H1 (cell line): Measurements from ENCODE around the gene PLSCR5. TPM values are rescaled to one million over a fixed set of nuclear protein-coding genes. Genes with fewer than 3 reads are reported as not detected.

Experiments
- CTCF ChIA-PET: fragments of 300-600 bp; sonication (Branson Sonifier 250); formaldehyde crosslinking; loops from one replicate; lab custom pipeline; 2021; ENCODE audit not compliant: partially characterized antibody; lab: Charles Lee
- POLR2A ChIA-PET: fragments of 300-600 bp; sonication (Branson Sonifier 250); formaldehyde crosslinking; loops from one replicate; lab custom pipeline; 2021; ENCODE audit warnings: inconsistent platforms; ENCODE audit not compliant: partially characterized antibody; lab: Charles Lee
- DNase-seq, 2 experiments: peaks; one replicate each; pipeline versions ENCODE4 v3.0.0 to v3.0.0-alpha.2; 2010 to 2022; ENCODE audit warnings: low spot score in 2 of 2, low read depth in 1 of 2, mixed read lengths in 1 of 2
- FAIRE-seq: peaks from 2 replicates; lab custom pipeline; 2011; peaks lifted over from hg19 to GRCh38; lab: Jason Lieb, UNC
- H2AFZ ChIP-seq: 2 replicates; pipeline ENCODE4 v1.8.1; 2012; ENCODE audit warnings: low read length, inconsistent platforms
- H2AK5ac ChIP-seq: 2 replicates; pipeline ENCODE4 v1.6.1; 2013; ENCODE audit warnings: low read depth, low read length
- H2BK120ac ChIP-seq: replicated peaks from 2 replicates; pipeline ENCODE3; 2013; ENCODE audit warnings: low read depth, low read length, inconsistent platforms
- H2BK12ac ChIP-seq: 2 replicates; pipeline ENCODE4 v1.6.1; 2013; ENCODE audit warnings: low read depth, low read length
- H2BK15ac ChIP-seq: 2 replicates; pipeline ENCODE4 v1.6.1; 2013; ENCODE audit warnings: low read length
- H2BK20ac ChIP-seq: 2 replicates; pipeline ENCODE4 v1.6.1; 2013; ENCODE audit warnings: low read length
- H2BK5ac ChIP-seq: 2 replicates; pipeline ENCODE4 v1.6.1; 2013; ENCODE audit warnings: low read depth, low read length
- H3K14ac ChIP-seq: 2 replicates; pipeline ENCODE4 v1.6.1; 2013; ENCODE audit warnings: inconsistent platforms; ENCODE audit not compliant: insufficient read length
- H3K18ac ChIP-seq: 2 replicates; pipeline ENCODE4 v1.6.1; 2013; ENCODE audit warnings: low read length; ENCODE audit errors: extremely low read depth
- H3K23ac ChIP-seq: 2 replicates; pipeline ENCODE4 v1.6.1; 2013; ENCODE audit warnings: inconsistent platforms; ENCODE audit not compliant: insufficient read length
- H3K23me2 ChIP-seq: 2 replicates; pipeline ENCODE4 v1.6.1; 2013; ENCODE audit warnings: low read depth, low read length
- H3K27ac ChIP-seq: 2 replicates; pipeline ENCODE4 v1.6.1; 2011; ENCODE audit warnings: low read depth, low read length, inconsistent platforms
- H3K27me3 ChIP-seq, 4 experiments: replicated peaks in 1 of 4; 1 replicate in 1 of 4; 2 replicates in 3 of 4; pipeline versions ENCODE4 v1.6.1 to v1.8.1; 2011 to 2013; ENCODE audit warnings: low read length in 3 of 4, mild to moderate bottlenecking in 3 of 4, inconsistent platforms in 2 of 4, mixed read lengths in 2 of 4, moderate library complexity in 1 of 4; ENCODE audit not compliant: control insufficient read depth in 3 of 4, insufficient read depth in 3 of 4; ENCODE audit errors: extremely low read depth in 1 of 4
- H3K36me3 ChIP-seq, 4 experiments: 2 replicates each; pipeline versions ENCODE4 v1.6.1 to v1.8.1; 2011 to 2013; ENCODE audit warnings: mild to moderate bottlenecking in 4 of 4, low read length in 3 of 4, moderate library complexity in 2 of 4, control low read depth in 1 of 4, inconsistent platforms in 1 of 4; ENCODE audit not compliant: insufficient read depth in 4 of 4, control insufficient read depth in 2 of 4
- H3K4ac ChIP-seq: replicated peaks from 2 replicates; pipeline ENCODE3; 2013; ENCODE audit warnings: low read length, low read depth, mixed read lengths, inconsistent platforms; ENCODE audit not compliant: insufficient read length
- H3K4me1 ChIP-seq, 4 experiments: replicated peaks in 1 of 4; 1 replicate in 1 of 4; 2 replicates in 3 of 4; pipeline versions ENCODE4 v1.6.1 to v1.8.1; 2011 to 2013; ENCODE audit warnings: low read length in 3 of 4, inconsistent platforms in 2 of 4, mixed read lengths in 1 of 4; ENCODE audit not compliant: insufficient read depth in 4 of 4, control insufficient read depth in 3 of 4
- H3K4me2 ChIP-seq, 2 experiments: 2 replicates each; pipeline versions ENCODE4 v1.6.1 to v1.8.1; 2011 to 2013; ENCODE audit warnings: low read depth in 2 of 2, low read length in 2 of 2, control low read depth in 1 of 2, inconsistent platforms in 1 of 2, mild to moderate bottlenecking in 1 of 2; ENCODE audit not compliant: insufficient read depth in 1 of 2
- H3K4me3 ChIP-seq, 4 experiments: fragments of 200-600, 300-600 bp in 1 of 4; sonication (generic), shearing (Covaris generic), sonication (Bioruptor Twin) in 1 of 4; 2 replicates each; pipeline versions ENCODE4 v1.5.1 to v1.8.1; 2011 to 2016; ENCODE audit warnings: low read length in 4 of 4, low read depth in 3 of 4, control low read depth in 2 of 4, inconsistent platforms in 2 of 4, mild to moderate bottlenecking in 2 of 4, mixed read lengths in 1 of 4, moderate library complexity in 1 of 4; ENCODE audit not compliant: insufficient read depth in 2 of 4; ENCODE audit errors: extremely low read depth in 1 of 4
- H3K56ac ChIP-seq: replicated peaks from 2 replicates; pipeline ENCODE3; 2013; ENCODE audit warnings: low read depth, mild to moderate bottlenecking, mixed read lengths, low read length, inconsistent platforms; ENCODE audit not compliant: insufficient read length
- H3K79me1 ChIP-seq: 2 replicates; pipeline ENCODE4 v1.6.1; 2013; ENCODE audit warnings: low read depth, low read length, control low read depth
- H3K79me2 ChIP-seq, 2 experiments: 2 replicates each; pipeline versions ENCODE4 v1.6.1 to v1.8.1; 2012 to 2013; ENCODE audit warnings: low read length in 2 of 2, mild to moderate bottlenecking in 2 of 2, inconsistent platforms in 1 of 2; ENCODE audit not compliant: insufficient read depth in 2 of 2, control insufficient read depth in 1 of 2
- H3K9ac ChIP-seq, 4 experiments: replicated peaks in 1 of 4; 1 replicate in 1 of 4; 2 replicates in 3 of 4; pipeline versions ENCODE4 v1.6.1 to v1.8.1; 2011 to 2013; ENCODE audit warnings: low read depth in 3 of 4, low read length in 3 of 4, control low read depth in 2 of 4, mild to moderate bottlenecking in 2 of 4, moderate library complexity in 2 of 4, inconsistent platforms in 1 of 4; ENCODE audit errors: extremely low read depth in 1 of 4
- H3K9me3 ChIP-seq, 2 experiments: 2 replicates each; pipeline versions ENCODE4 v1.6.1 to v1.8.1; 2012 to 2013; ENCODE audit warnings: mild to moderate bottlenecking in 2 of 2, moderate library complexity in 2 of 2, control low read depth in 1 of 2, inconsistent platforms in 1 of 2, low read depth in 1 of 2, low read length in 1 of 2, mixed read lengths in 1 of 2; ENCODE audit not compliant: insufficient read depth in 2 of 2
- H4K20me1 ChIP-seq, 2 experiments: replicated peaks in 1 of 2; 2 replicates each; pipeline versions ENCODE3 to v1.8.1; 2011 to 2013; ENCODE audit warnings: inconsistent platforms in 2 of 2, low read length in 2 of 2, mild to moderate bottlenecking in 1 of 2; ENCODE audit not compliant: insufficient read depth in 2 of 2, control insufficient read depth in 1 of 2
- H4K5ac ChIP-seq: 2 replicates; pipeline ENCODE4 v1.6.1; 2013; ENCODE audit warnings: low read length, low read depth, mixed read lengths, inconsistent platforms; ENCODE audit not compliant: insufficient read length
- H4K8ac ChIP-seq: 2 replicates; pipeline ENCODE4 v1.8.0; 2013; ENCODE audit warnings: mild to moderate bottlenecking, moderate library complexity, low read length, inconsistent platforms; ENCODE audit not compliant: insufficient read depth; ENCODE audit errors: extremely low read depth
- H4K91ac ChIP-seq: replicated peaks from 2 replicates; pipeline ENCODE3; 2013; ENCODE audit warnings: low read length, mixed read lengths, inconsistent platforms; ENCODE audit not compliant: insufficient read length
- BRCA1 ChIP-seq: IDR thresholded peaks from 2 replicates; pipeline ENCODE4 v1.6.1; 2012; ENCODE audit warnings: low read depth, low read length, improper control_type of control experiment
- CBX8 ChIP-seq: fragments of 300-800, 300-1000 bp; sonication (generic); IDR thresholded peaks from 2 replicates; pipeline ENCODE4 v1.7.1; 2016; ENCODE audit warnings: low read depth, low read length, borderline replicate concordance
- KDM1A ChIP-seq: fragments of 200-600, 300-600 bp; sonication (generic); IDR thresholded peaks from 2 replicates; pipeline ENCODE4 v1.7.1; 2016; ENCODE audit warnings: mild to moderate bottlenecking, low read length, borderline replicate concordance
- KDM5A ChIP-seq: fragments of 200-600 bp; IDR thresholded peaks from 2 replicates; pipeline ENCODE4 v1.7.1; 2012; ENCODE audit warnings: mild to moderate bottlenecking, low read length, inconsistent platforms, mixed read lengths
- POLR2A ChIP-seq, 2 experiments: IDR thresholded peaks; 1 replicate in 1 of 2; 2 replicates in 1 of 2; pipeline ENCODE4 v1.6.1; 2011; ENCODE audit warnings: low read depth in 2 of 2, low read length in 2 of 2, mild to moderate bottlenecking in 2 of 2; ENCODE audit errors: control extremely low read depth in 1 of 2
- RFX5 ChIP-seq: IDR thresholded peaks from 2 replicates; pipeline ENCODE4 v1.6.1; 2011; ENCODE audit warnings: low read depth, low read length, improper control_type of control experiment, borderline replicate concordance
- SIX5 ChIP-seq: IDR thresholded peaks from 2 replicates; pipeline ENCODE4 v1.6.1; 2011; ENCODE audit warnings: mild to moderate bottlenecking, low read depth, low read length
- SP2 ChIP-seq: IDR thresholded peaks from 2 replicates; pipeline ENCODE4 v1.6.1; 2012; ENCODE audit warnings: mild to moderate bottlenecking, low read length, inconsistent platforms
- whole genome bisulfite sequencing, 2 experiments: shearing (Covaris generic) in 1 of 2; methylation state at CpG; one replicate each; pipeline versions ENCODE4 v1.1.6 to v1.1.7; 2013 to 2015; ENCODE audit warnings: low lambda C conversion rate in 2 of 2, mixed read lengths in 2 of 2, inconsistent platforms in 1 of 2, low coverage in 1 of 2, missing lambda C conversion rate in 1 of 2; ENCODE audit not compliant: insufficient replicate concordance in 2 of 2, insufficient coverage in 1 of 2, insufficient read length in 1 of 2; ENCODE audit errors: extremely low coverage in 1 of 2, missing lambda C conversion rate in 1 of 2; 5-methylcytosine and 5-hydroxymethylcytosine counted together
- polyA plus RNA-seq, 7 experiments: library from polyadenylated mRNA; depleted of rRNA in 3 of 7; stranded (reverse) in 5 of 7; unstranded in 2 of 7; fragments of >200 nt in 5 of 7; fragments of 200-250 nt in 2 of 7; gene quantifications; 1 replicate in 5 of 7; 2 replicates in 1 of 7; 4 replicates in 1 of 7; pipeline versions ENCODE4 v1.2.1 to v1.2.3, GENCODE V29; 2011 to 2013; ENCODE audit warnings: missing spikeins in 2 of 7, mixed read lengths in 2 of 7
- total RNA-seq: library from RNA; stranded (reverse); fragmentation: NEBNext Ultra II Directional; extraction: Animal tissue kit (Norgen Biotek cat#: 25700); gene quantifications from 2 replicates; pipeline ENCODE4 v1.2.1, GENCODE V29; 2021

PLSCR5 gene
- total and polyA plus RNA-seq, 2 of the 8 experiments (the other 6 are each of a cell fraction or from before 2014, with no cell fraction given), result not detected

- Histone ChIP-seq H2BK12ac (no peak overlapping the region), H2BK120ac (no peak overlapping the region), H3K27ac (no peak overlapping the region), H3K4ac (no peak overlapping the region), H3K9ac (no peak overlapping the region), H4K20me1 (no peaks in the 10 kb centered on the region), H3K56ac (no peak overlapping the region), H3K4me2 (no peak overlapping the region), H3K79me2 (no peaks in the 10 kb centered on the region), H2BK20ac (no peak overlapping the region), H2BK5ac (no peak overlapping the region), H3K23ac (no peak overlapping the region), H4K8ac (no peak overlapping the region), H2AK5ac (no peak overlapping the region), H3K4me3 (no peak overlapping the region), H3K4me1 (no peaks in the 10 kb centered on the region), H2BK15ac (no peak overlapping the region), H3K79me1 (no peaks in the 10 kb centered on the region), H2AFZ (no peak overlapping the region), H3K18ac (no peak overlapping the region), H3K27me3 (no peaks in the 10 kb centered on the region), H4K5ac (no peak overlapping the region), H3K36me3 (no peaks in the 10 kb centered on the region), H3K14ac (no peak overlapping the region), H3K9me3 (no peaks in the 10 kb centered on the region), H3K23me2 (no peaks in the 10 kb centered on the region), H4K91ac (no peak overlapping the region)
- no peak for FAIRE-seq
- WGBS, 2 experiments, result 78% methylated on average over 2 of the region's 2 CpGs; no CpG with 5 or more reads in 1 of the 2 experiments
- POLR2A ChIA-PET, result no interaction called here
- DNase-seq, result no peak
- CTCF ChIA-PET, result interaction anchor here (0.7 to 3.1 kb wide), 13 partner anchors 9 to 403 kb away, joined by 3 to 28 read pairs (median 5); no protein-coding TSS in a partner anchor
- TF ChIP-seq CBX8 (no peak), KDM1A (no peak), SP2 (no peak), POLR2A (IDR thresholded peaks at IDR 0.05; ENCODE audit: control extremely low read depth in 1 of 2, low read depth in 2 of 2, low read length in 2 of 2) (no peak), KDM5A (no peak), RFX5 (no peak), SIX5 (no peak), BRCA1 (no peak)
Measured at GRCh38 chr3:146590521-146590920, 14.6 kb downstream of the PLSCR5 start.
